ENCODE data around the gene IGSF22.

DNA sequence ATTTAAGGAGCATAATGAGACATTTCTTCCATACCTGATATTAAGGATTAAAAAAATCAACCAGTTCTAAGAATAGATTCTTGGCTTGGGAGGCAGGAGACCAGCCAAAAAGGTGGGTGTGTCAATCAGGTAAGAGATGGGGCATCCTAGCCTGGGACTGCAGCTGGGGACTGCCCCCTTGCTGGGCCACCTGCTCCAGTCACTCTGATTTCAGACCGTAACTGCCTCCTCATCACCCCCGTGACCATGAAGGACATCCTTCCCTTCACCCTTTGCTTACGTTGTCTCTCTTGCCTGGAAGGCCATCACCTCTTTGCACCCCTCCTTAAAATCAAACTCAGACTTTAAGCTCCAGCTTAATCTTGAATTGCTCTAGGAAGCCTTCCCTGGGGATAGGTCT lies 47.7 kb upstream of the IGSF22 start:
- TF ChIP-seq EZH2 (IDR thresholded peaks at IDR 0.05) (no peak), POLR2AphosphoS5 (IDR thresholded peaks at IDR 0.05; ENCODE audit: borderline replicate concordance, low read depth, low read length) (no peak)
